Activated naive CD4-positive, alpha-beta T cell treated with anti-CD3 and anti-CD28 coated beads for 36 hours (primary cell): Measurements from ENCODE around the gene TRIM49. TPM values are rescaled to one million over a fixed set of nuclear protein-coding genes. Genes with fewer than 3 reads are reported as not detected.
"Not testable (repeated sequence)": the region's sequence is repeated elsewhere in the genome, so short reads cannot be mapped to it uniquely, and the experiment has no call there.

Experiments used
- CTCF ChIA-PET: fragments of 350-600 bp; sonication (Branson Sonifier 250); formaldehyde crosslinking; loops from one replicate; lab custom pipeline; 2021; ENCODE audit warnings: antibody characterized with exemption; lab: Charles Lee
- DNase-seq: peaks from one replicate; pipeline ENCODE4 v3.0.0-alpha.2; 2020
- H3K27ac Mint-ChIP-seq: one replicate; pipeline ENCODE4 v1.8.0; 2021; ENCODE audit warnings: mild to moderate bottlenecking, mixed read lengths
- H3K27me3 Mint-ChIP-seq: one replicate; pipeline ENCODE4 v1.8.0; 2021; ENCODE audit warnings: low read depth, mixed read lengths
- H3K36me3 Mint-ChIP-seq: one replicate; pipeline ENCODE4 v1.8.0; 2021; ENCODE audit warnings: low read depth, mixed read lengths
- H3K4me1 Mint-ChIP-seq: one replicate; pipeline ENCODE4 v1.8.0; 2021; ENCODE audit warnings: low read depth, mixed read lengths
- H3K4me3 Mint-ChIP-seq: one replicate; pipeline ENCODE4 v1.8.0; 2021; ENCODE audit warnings: mild to moderate bottlenecking, moderate library complexity, mixed read lengths
- H3K9me3 Mint-ChIP-seq: one replicate; pipeline ENCODE4 v1.8.0; 2021; ENCODE audit warnings: mixed read lengths
- intact Hi-C: fragments of 100-400 bp; cut with micrococcal nuclease; formaldehyde crosslinking; loops from one replicate; pipeline ENCODE4 v1.15.1; 2023
- total RNA-seq, 2 experiments: library from RNA; stranded (reverse); gene quantifications; one replicate each; pipeline ENCODE4 v1.2.3, GENCODE V29; 2021

Gene TRIM49, protein sequence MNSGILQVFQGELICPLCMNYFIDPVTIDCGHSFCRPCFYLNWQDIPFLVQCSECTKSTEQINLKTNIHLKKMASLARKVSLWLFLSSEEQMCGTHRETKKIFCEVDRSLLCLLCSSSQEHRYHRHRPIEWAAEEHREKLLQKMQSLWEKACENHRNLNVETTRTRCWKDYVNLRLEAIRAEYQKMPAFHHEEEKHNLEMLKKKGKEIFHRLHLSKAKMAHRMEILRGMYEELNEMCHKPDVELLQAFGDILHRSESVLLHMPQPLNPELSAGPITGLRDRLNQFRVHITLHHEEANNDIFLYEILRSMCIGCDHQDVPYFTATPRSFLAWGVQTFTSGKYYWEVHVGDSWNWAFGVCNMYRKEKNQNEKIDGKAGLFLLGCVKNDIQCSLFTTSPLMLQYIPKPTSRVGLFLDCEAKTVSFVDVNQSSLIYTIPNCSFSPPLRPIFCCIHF
- not detected for total RNA-seq

DNA sequence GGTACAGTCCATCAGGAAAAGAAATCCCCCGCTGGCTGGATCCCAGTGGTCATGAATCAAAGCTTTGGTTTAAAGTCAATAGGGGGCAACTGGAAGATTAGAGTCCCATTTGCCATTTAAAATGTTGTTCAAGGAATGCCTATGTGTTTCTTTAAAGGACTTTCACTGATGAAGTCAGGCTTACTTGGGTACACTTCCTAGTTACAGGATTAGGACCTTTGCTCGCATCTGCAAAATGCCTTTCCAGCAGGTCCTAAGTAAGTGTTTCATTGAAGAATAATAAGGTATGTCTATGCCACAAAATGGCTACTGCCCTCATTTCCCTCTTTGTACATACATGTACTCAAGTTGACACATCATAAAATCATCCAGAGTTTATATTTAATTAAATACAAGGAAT lies at the start of gene TRIM49:
TRIM49 (minus strand) TSS at position 101 of the 400 bp plus-strand sequence. CDS start 4,106 bp downstream, outside the sequence.
- H3K27ac Mint-ChIP-seq, H3K27me3 Mint-ChIP-seq, CTCF ChIA-PET, H3K9me3 Mint-ChIP-seq, H3K4me1 Mint-ChIP-seq, H3K36me3 Mint-ChIP-seq, DNase-seq, H3K4me3 Mint-ChIP-seq, intact Hi-C loops: not testable (repeated sequence)

DNA sequence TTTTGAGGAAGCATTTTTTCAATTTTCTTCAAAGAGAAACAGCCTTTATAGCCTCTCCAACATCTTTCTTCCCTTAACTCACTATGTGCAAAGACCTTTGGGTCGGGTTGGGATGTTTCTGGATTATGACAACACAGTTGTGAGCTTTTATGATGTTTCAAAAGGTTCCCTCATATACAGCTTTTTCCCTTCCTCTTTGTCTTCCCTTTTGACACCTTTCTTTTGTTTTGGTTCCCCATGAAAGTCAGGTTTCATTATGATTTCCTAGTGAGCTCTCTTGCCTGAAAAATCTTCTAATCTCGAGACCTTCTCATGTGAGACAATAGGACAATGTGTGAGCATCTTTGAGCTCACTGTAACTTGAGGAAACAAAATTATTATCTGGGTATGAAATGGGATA lies 18.3 kb upstream of the TRIM49 start:
- H3K9me3 Mint-ChIP-seq, H3K4me1 Mint-ChIP-seq, H3K27me3 Mint-ChIP-seq, H3K27ac Mint-ChIP-seq, DNase-seq, H3K4me3 Mint-ChIP-seq, intact Hi-C loops, H3K36me3 Mint-ChIP-seq, CTCF ChIA-PET: not testable (repeated sequence)

DNA sequence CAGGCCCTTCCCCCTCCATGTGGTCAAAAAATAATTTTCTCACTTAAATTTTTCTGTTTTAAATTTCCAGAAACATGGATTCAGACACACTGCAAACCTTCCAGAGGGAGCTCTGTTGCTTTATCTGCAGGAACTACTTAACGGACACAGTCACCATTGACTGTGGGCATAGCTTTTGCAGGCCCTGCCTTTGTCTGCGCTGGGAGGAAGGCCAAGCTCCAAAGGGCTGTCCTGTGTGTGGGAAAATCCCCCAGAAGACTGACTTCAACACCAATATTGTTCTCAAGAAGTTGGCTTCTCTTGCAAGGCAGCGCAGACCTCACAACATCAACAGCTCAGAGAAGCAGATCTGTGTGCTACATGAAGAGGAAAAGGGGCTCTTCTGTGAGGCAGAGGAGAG lies 11.6 kb upstream of the TRIM49 start:
- H3K27ac Mint-ChIP-seq, H3K36me3 Mint-ChIP-seq, DNase-seq, H3K4me3 Mint-ChIP-seq, H3K27me3 Mint-ChIP-seq, H3K4me1 Mint-ChIP-seq, H3K9me3 Mint-ChIP-seq, CTCF ChIA-PET, intact Hi-C loops: not testable (repeated sequence)

GRCh38 chr11:89813535-89813934 lies 5.2 kb upstream of the TRIM49 start:
- H3K27me3 Mint-ChIP-seq, H3K9me3 Mint-ChIP-seq, H3K4me3 Mint-ChIP-seq, H3K36me3 Mint-ChIP-seq, H3K27ac Mint-ChIP-seq, intact Hi-C loops, H3K4me1 Mint-ChIP-seq, CTCF ChIA-PET, DNase-seq: not testable (repeated sequence)

DNA sequence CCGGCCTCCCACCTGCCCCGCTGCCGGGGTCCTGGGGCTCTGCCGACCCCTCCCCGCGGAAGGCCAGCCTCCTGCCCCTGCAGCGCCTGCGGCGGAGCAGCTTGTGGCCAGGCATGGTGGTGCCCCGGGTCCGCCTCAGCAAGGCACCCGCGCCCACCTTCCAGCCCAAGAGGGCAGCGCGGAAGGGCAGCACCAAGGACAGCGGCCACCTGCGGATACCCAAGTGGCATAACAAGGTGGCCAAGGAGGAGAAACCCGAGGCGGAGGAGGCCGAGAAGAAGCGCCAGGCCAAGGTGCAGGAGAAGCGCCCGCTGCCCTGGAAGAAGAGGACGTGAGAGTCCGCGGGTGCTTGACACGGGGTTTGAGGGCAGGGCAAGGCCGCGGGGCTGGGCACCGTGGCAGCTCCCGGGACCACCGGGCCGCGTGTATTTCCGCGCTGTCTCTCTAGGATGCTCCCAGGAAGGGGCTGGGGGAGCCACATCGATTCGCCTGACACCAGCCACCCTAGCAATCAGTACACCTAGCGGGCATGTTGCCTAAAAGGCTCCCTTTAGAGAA lies 20.8 kb downstream of the TRIM49 start:
- H3K4me3 Mint-ChIP-seq, intact Hi-C loops, H3K36me3 Mint-ChIP-seq, H3K9me3 Mint-ChIP-seq, H3K27ac Mint-ChIP-seq, CTCF ChIA-PET, H3K27me3 Mint-ChIP-seq, H3K4me1 Mint-ChIP-seq, DNase-seq: not testable (repeated sequence)

DNA sequence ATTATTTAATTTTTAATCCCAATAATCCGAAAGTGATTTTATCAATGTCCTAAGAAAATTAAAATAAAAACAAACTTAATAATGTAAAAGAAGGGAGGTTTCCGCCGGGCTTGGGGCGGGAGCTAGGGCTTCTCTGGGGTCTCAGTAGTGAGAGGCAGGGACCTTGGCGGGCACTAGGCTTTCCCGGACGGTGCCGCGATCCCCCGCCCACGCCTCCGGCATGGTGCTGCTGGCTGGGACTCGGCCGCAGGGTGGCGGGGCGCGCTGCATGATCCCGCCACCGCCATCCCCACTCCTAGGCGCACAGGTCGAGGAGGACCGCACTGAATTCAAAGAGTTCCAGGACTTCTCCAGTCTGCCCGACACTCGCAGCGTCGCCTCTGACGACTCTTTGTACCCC lies 22.6 kb downstream of the TRIM49 start:
- H3K27ac Mint-ChIP-seq, intact Hi-C loops, H3K36me3 Mint-ChIP-seq, DNase-seq, H3K4me3 Mint-ChIP-seq, H3K27me3 Mint-ChIP-seq, CTCF ChIA-PET, H3K4me1 Mint-ChIP-seq, H3K9me3 Mint-ChIP-seq: not testable (repeated sequence)

DNA sequence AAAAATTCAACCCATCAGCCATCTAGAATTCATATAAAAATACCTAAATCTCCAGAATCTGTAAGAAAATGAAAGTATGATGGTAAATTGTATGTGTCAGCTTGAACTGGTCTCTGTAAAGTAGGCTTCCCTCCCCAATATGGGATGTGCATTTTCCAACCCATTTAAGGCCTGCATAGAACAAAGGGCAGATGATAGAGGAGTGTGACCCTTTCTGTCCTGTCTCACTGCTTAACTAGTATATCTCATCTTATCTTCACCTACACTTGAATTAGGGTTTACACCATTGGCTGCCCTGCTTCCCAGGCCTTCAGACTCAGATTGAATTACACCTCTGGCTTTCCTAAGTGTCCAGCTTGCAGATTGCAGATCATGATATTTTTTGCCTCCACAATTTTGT lies 57.6 kb downstream of the TRIM49 start:
- H3K36me3 Mint-ChIP-seq, DNase-seq, CTCF ChIA-PET, H3K27ac Mint-ChIP-seq, H3K27me3 Mint-ChIP-seq, intact Hi-C loops, H3K4me3 Mint-ChIP-seq, H3K9me3 Mint-ChIP-seq, H3K4me1 Mint-ChIP-seq: not testable (repeated sequence)

Other genes starting within 250 kb of the TRIM49 start
- gene TRIM77, start 98.3 kb downstream of the TRIM49 start, total RNA-seq = not detected
- gene TRIM64B, start 69.9 kb upstream of the TRIM49 start, total RNA-seq = not detected
- not detected for gene TRIM49D1, start 113.7 kb upstream of the TRIM49 start, total RNA-seq
- gene TRIM49D2, start 115.5 kb upstream of the TRIM49 start, total RNA-seq = not detected
- not detected for gene TRIM64, start 157.5 kb upstream of the TRIM49 start, total RNA-seq
- gene TRIM49C, start 222.5 kb upstream of the TRIM49 start, total RNA-seq = not detected